ENCODE results near the gene SPATA3.
"Not testable (repeated sequence)": the region's sequence is repeated elsewhere in the genome, so short reads cannot be mapped to it uniquely, and the experiment has no call there.

Gene SPATA3

GRCh38 chr2:230958820-230959756 lies 36.8 kb upstream of the SPATA3 start:
- peaks cover 39% of the 10 kb centered on the region for H3K4me1 Mint-ChIP-seq
- H3K9me3 Mint-ChIP-seq, result no peaks in the 10 kb centered on the region
- peak overlapping the region; percentile 95 for H3K27ac Mint-ChIP-seq
- peaks cover 28% of the 10 kb centered on the region for H3K27me3 Mint-ChIP-seq
- H3K4me3 Mint-ChIP-seq, result no peak overlapping the region
- no peaks in the 10 kb centered on the region for H3K36me3 Mint-ChIP-seq
- ATAC-seq, result no peak

- peaks cover 29% of the 10 kb centered on the region for H3K4me1 Mint-ChIP-seq
- no peak for ATAC-seq
- H3K27ac Mint-ChIP-seq, result no peak overlapping the region
- no peaks in the 10 kb centered on the region for H3K9me3 Mint-ChIP-seq
- H3K4me3 Mint-ChIP-seq, result no peak overlapping the region
- no peaks in the 10 kb centered on the region for H3K36me3 Mint-ChIP-seq
- peaks cover 28% of the 10 kb centered on the region for H3K27me3 Mint-ChIP-seq
These were observed 35.9 kb upstream of the SPATA3 start for GRCh38 chr2:230960026-230960425.

GRCh38 chr2:230961091-230961491 lies 34.8 kb upstream of the SPATA3 start:
- Mint-ChIP-seq H3K4me1 (peaks cover 23% of the 10 kb centered on the region), H3K27ac (no peak overlapping the region), H3K27me3 (peaks cover 28% of the 10 kb centered on the region), H3K4me3 (no peak overlapping the region), H3K9me3 (no peaks in the 10 kb centered on the region), H3K36me3 (no peaks in the 10 kb centered on the region)
- ATAC-seq, result no peak

- Mint-ChIP-seq H3K27me3 (peaks cover 12% of the 10 kb centered on the region), H3K27ac (no peak overlapping the region), H3K9me3 (peaks cover 2% of the 10 kb centered on the region), H3K4me3 (no peak overlapping the region), H3K36me3 (peaks cover 5% of the 10 kb centered on the region), H3K4me1 (peaks cover 8% of the 10 kb centered on the region)
- ATAC-seq, result no peak
These were observed 31.7 kb upstream of the SPATA3 start for GRCh38 chr2:230964136-230964730.

GRCh38 chr2:230967113-230967512 lies 28.8 kb upstream of the SPATA3 start:
- H3K27ac Mint-ChIP-seq, result no peak overlapping the region
- H3K4me1 Mint-ChIP-seq, result peaks cover 22% of the 10 kb centered on the region
- no peak for ATAC-seq
- peaks cover 2% of the 10 kb centered on the region for H3K9me3 Mint-ChIP-seq
- no peak overlapping the region for H3K4me3 Mint-ChIP-seq
- H3K27me3 Mint-ChIP-seq, result no peaks in the 10 kb centered on the region
- H3K36me3 Mint-ChIP-seq, result peaks cover 5% of the 10 kb centered on the region

- peak overlapping the region; percentile 71 for H3K4me3 Mint-ChIP-seq
These were observed 27.6 kb upstream of the SPATA3 start for GRCh38 chr2:230968314-230968713.

GRCh38 chr2:230968921-230969658 lies 26.8 kb upstream of the SPATA3 start:
- peaks cover 5% of the 10 kb centered on the region for H3K36me3 Mint-ChIP-seq
- peak overlapping the region; percentile 83 for H3K27ac Mint-ChIP-seq
- peaks cover 2% of the 10 kb centered on the region for H3K9me3 Mint-ChIP-seq
- peaks cover 33% of the 10 kb centered on the region for H3K4me1 Mint-ChIP-seq
- peak; percentile 39 for ATAC-seq
- no peaks in the 10 kb centered on the region for H3K27me3 Mint-ChIP-seq
- peak overlapping the region; percentile 71 for H3K4me3 Mint-ChIP-seq

More at GRCh38 chr2:230968314-230968713, 27.6 kb upstream of the SPATA3 start:
- Mint-ChIP-seq H3K27ac (peak overlapping the region; percentile 83), H3K4me1 (peaks cover 26% of the 10 kb centered on the region)
- H3K9me3 Mint-ChIP-seq, H3K27me3 Mint-ChIP-seq, ATAC-seq, H3K36me3 Mint-ChIP-seq: not testable (repeated sequence)

- H3K4me3 Mint-ChIP-seq, result peak overlapping the region; percentile 71
- ATAC-seq, result no peak
- H3K9me3 Mint-ChIP-seq, result peaks cover 2% of the 10 kb centered on the region
- H3K27ac Mint-ChIP-seq, result peak overlapping the region; percentile 83
- no peaks in the 10 kb centered on the region for H3K27me3 Mint-ChIP-seq
- H3K4me1 Mint-ChIP-seq, result peaks cover 38% of the 10 kb centered on the region
- H3K36me3 Mint-ChIP-seq, result peaks cover 5% of the 10 kb centered on the region
These were observed 26.3 kb upstream of the SPATA3 start for GRCh38 chr2:230969659-230970015.

- no peak for ATAC-seq
- Mint-ChIP-seq H3K9me3 (peaks cover 2% of the 10 kb centered on the region), H3K27ac (peak overlapping the region; percentile 53), H3K27me3 (peaks cover 16% of the 10 kb centered on the region), H3K4me1 (peaks cover 61% of the 10 kb centered on the region), H3K36me3 (peaks cover 5% of the 10 kb centered on the region), H3K4me3 (no peak overlapping the region)
These were observed 23.9 kb upstream of the SPATA3 start for GRCh38 chr2:230972046-230972445.

GRCh38 chr2:230974096-230974913 lies 21.6 kb upstream of the SPATA3 start:
- Mint-ChIP-seq H3K27ac (peak overlapping the region; percentile 90), H3K4me3 (peak overlapping the region; percentile 66), H3K4me1 (peaks cover 59% of the 10 kb centered on the region), H3K27me3 (peaks cover 23% of the 10 kb centered on the region), H3K9me3 (no peaks in the 10 kb centered on the region), H3K36me3 (no peaks in the 10 kb centered on the region)
- peak; percentile 98 for ATAC-seq

- Mint-ChIP-seq H3K9me3 (no peaks in the 10 kb centered on the region), H3K36me3 (no peaks in the 10 kb centered on the region), H3K27me3 (peaks cover 23% of the 10 kb centered on the region), H3K4me3 (peak overlapping the region; percentile 46), H3K27ac (peak overlapping the region; percentile 90), H3K4me1 (peaks cover 57% of the 10 kb centered on the region)
- no peak for ATAC-seq
These were observed 20.0 kb upstream of the SPATA3 start for GRCh38 chr2:230975927-230976326.

- H3K4me3 Mint-ChIP-seq, result peak overlapping the region; percentile 40
- peaks cover 62% of the 10 kb centered on the region for H3K4me1 Mint-ChIP-seq
- H3K27me3 Mint-ChIP-seq, result peaks cover 23% of the 10 kb centered on the region
- H3K36me3 Mint-ChIP-seq, result no peaks in the 10 kb centered on the region
- H3K9me3 Mint-ChIP-seq, result no peaks in the 10 kb centered on the region
- no peak for ATAC-seq
- H3K27ac Mint-ChIP-seq, result peak overlapping the region; percentile 90
These were observed 19.2 kb upstream of the SPATA3 start for GRCh38 chr2:230976671-230977171.

GRCh38 chr2:230980468-230980867 lies 15.5 kb upstream of the SPATA3 start:
- peaks cover 62% of the 10 kb centered on the region for H3K4me1 Mint-ChIP-seq
- no peaks in the 10 kb centered on the region for H3K36me3 Mint-ChIP-seq
- H3K4me3 Mint-ChIP-seq, result no peak overlapping the region
- ATAC-seq, result no peak
- H3K27me3 Mint-ChIP-seq, result peaks cover 23% of the 10 kb centered on the region
- no peaks in the 10 kb centered on the region for H3K9me3 Mint-ChIP-seq
- H3K27ac Mint-ChIP-seq, result peak overlapping the region; percentile 93

GRCh38 chr2:230981704-230982103 lies 14.2 kb upstream of the SPATA3 start:
- H3K36me3 Mint-ChIP-seq, result no peaks in the 10 kb centered on the region
- peak overlapping the region; percentile 70 for H3K4me3 Mint-ChIP-seq
- H3K4me1 Mint-ChIP-seq, result peaks cover 62% of the 10 kb centered on the region
- H3K27me3 Mint-ChIP-seq, result peaks cover 11% of the 10 kb centered on the region
- no peaks in the 10 kb centered on the region for H3K9me3 Mint-ChIP-seq
- no peak for ATAC-seq
- peak overlapping the region; percentile 93 for H3K27ac Mint-ChIP-seq

All from stimulated activated memory B cell treated with anti-CD40 and anti-IgM and Interleukin-4, amounts not matched to agents 10 μg/mL and 1 μg/mL and 100 μg/mL, for 72 hours (primary cell).